HG03066 (cell line): Measurements from ENCODE around the gene MATN1.

Source experiments
- ATAC-seq: cut with Tn5 transposase; IDR thresholded peaks from one replicate; pipeline ENCODE4 v1.9.1; 2021; ENCODE audit warnings: low read depth; ENCODE audit not compliant: unreplicated experiment

The MATN1 gene

DNA sequence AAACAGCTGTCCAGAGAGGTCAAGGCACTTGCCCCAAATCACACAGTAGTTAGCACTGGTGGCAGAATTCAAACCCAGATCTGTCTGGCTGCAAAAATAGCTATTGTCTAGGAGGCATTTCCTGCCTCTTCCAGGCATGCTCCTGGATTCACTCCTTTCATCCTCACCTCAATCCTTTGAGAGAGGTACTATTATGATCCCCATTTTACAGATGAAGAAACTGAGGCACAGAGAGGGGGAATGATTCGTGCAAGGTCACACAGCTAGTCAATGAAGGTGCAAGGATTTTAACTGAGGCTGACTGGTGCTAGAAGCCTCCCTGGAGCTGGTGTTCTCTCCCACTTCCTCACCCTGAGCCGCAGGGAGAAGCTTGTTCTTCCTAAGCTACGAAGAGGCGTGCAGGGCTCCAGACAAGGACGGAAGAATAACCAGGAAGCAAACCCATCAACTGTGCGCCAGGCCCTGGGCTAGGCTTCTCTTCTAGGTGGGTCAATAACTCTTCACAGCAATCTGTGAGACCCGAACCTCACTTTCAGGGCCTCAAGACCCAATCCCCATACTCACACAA is 34.8 kb upstream of the MATN1 start:
- ATAC-seq = no peak

DNA sequence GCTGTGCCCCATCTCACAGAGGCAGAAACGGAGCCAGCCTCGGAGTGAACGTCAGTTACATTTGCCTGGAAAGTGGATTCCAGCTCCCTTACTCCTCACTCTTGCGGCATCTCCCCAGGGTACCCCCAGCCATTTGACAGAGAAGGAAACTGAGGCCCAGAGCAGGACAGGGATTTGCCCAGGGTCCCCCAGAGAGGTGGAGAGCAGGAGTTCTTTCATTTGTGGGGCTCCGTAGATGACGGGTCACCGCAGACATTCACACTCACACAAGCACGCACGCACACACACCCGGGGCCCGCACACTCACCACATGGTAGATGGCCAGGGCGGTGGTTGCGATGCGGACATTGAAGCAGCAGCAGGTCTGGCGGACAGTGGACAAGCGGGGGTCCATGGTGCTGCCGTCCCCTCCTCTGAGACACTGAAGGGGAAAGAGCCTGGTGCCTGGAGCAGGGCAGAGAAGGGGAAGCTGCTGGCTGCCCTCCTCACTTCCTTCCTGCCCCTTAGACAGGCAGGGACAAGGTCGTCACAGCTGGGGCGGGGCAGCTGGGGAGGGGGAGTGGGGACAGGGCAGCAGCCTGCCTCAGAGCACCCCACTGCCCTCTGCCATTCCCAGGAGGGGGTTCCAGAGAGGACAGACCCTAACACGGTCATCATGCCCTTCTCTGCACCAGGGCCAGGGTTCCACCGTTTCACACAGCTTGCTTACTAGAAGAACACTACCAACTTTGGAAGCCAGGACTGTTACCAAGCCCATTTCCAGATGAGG is 34.2 kb upstream of the MATN1 start, which contains the start of gene LAPTM5:
TSS of gene LAPTM5 (minus strand) at position 423 of the 769 bp plus-strand sequence. CDS start at position 394, 29 bp downstream.
- no peak for ATAC-seq

DNA sequence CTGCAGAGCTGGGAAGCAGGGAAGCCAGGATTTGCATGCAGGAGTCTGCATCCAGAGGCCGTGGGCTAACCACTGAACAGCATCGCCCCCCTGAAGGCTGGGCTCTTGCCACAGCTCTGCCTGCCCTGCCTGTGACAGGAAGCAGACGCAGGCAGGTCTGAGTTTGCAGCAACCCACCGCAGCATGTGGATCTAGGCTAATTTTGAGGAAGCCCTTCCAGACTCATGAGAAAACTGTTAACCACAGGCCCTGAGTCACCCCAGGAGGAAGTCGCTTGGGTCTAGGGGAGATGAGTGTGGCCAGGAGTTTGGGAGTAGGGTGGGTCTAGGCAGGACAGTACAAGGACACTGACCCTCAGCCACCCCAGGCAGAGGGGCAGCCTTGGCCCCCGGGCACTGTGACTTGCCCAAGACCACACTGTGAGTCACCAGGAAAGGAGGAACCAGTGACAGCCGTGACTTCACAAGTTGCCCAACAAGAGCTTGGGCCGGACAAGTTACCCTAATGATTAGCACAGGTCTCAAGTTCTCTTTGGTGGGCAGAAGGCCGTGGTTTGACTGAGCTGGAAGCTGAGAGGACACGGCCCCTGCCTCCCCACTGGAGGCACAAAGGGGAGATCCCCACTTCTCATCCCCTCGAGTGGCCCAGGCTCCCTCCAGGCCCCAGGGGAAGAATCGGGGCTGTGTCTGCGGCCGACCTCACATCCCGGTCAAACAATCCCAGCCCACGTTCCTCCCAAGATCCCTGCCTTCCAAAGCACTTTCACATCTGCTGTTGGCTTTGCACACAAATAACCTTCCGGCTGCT is 33.4 kb upstream of the MATN1 start:
- ATAC-seq = no peak

DNA sequence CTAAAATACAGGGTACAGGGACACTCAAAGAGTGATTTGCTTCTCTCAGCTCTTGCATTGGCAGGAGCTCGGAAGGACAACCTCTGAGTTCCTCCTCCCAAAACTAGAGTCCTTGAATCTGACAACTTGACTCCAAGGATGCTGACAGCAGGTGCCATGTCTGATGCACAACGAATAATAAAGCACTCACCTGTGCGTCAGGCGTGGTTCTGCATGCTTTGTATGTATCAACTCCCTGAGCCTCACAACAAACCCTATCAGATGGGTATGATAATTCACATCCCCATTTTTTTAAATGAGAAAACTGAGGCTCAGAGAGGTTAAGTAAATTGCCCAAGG is 32.8 kb upstream of the MATN1 start:
- ATAC-seq = no peak

DNA sequence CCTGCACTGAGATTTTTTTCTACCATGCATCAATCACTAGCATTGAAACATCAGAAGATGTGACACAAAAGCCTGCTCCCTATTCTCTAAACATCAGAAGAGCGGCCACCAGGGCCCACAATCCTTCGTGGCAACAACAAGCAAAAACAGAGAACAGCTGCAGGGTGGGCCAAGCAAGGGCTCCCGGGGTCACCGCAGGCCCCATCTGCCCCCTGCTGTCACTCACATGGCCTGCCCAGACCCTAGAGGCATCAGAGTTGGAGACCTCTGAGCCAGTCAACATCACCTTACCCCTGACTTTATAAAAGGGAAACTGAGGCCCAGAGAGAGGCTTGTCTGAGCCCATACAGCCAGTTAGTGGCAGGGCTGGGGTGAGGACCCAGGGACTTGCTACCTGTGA is 32.4 kb upstream of the MATN1 start:
- ATAC-seq = no peak

DNA sequence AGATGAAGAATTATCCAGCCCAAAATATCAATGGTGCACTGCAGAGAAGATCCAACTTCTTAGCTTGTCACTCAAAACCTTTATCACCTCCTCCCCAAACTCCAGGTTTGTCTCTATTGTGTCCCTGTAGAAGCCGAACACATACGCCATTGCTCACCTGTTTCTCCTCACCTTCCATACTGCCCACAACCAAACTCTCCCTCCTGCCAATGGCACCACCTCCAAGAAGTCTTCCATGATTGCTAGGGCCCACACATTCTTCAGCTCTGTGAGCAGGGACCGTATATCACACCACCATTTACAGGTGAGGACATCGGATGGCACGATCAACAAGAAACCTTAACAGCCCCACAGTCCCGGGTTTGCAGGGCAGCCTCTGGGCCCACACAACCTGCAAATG is 31.9 kb upstream of the MATN1 start:
- ATAC-seq = no peak

DNA sequence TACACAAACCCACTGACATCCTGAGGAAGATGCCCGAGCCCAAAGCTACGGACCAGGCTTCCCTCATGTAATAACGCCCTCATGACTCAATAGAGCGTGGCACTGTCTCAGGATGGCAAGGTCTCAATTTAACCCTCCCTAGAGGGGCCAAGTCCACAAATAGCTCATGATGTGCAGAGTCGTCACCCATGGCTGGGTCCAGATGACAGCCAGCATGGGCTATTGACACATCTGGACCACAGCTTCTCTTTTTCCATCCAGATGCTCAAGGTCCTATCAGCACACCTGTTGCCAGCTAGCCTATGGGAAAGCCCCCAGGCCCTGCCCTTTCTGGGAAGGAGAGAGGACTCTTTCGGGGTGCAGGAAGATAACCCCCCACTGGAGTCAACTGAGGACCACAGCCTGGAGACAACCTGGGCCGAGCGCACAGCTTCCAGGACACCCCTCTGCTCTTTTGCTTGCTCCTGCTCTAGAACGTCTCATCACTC is 31.3 kb upstream of the MATN1 start:
- peak; percentile 40 for ATAC-seq

DNA sequence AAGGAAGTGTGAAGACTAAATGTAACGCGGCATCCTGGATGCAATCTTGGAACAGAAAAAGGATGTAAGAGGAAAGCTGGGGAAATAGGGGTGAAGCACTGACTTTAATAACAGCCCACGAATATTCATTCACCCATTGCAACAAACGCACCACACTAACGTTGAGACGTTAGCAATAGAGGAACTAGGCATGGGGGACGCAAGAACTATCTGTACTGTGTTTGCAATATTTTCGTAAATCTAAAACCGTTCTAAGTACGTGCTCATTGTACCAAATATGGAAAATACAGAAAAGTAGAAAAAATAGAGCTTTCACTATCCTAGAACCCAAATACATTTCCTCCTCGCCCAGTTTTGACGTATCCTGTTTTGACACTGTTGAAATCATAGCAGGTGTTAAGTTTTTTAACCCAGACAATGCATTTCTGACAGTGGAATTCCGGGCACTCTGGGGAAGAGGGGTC is 30.3 kb upstream of the MATN1 start:
- no peak for ATAC-seq

DNA sequence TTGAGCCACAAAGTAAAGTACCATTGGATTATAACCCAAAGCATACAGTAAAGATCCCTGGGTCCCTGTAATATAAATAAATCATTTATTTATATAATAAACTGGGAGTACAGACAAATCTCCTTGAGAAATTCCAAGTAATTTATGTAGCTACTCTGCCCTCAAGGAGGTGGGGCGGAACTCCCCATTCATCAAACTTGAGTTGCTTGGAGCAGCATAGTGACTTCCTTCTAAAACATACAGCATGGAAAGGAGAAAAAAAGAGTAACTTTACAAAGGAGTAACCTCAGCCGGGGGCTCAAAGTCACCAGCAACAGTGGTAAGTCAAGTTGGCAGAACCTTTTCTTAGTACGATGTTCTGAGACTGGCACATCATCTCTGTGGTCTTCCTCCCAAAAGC is 29.7 kb upstream of the MATN1 start:
- ATAC-seq = no peak

DNA sequence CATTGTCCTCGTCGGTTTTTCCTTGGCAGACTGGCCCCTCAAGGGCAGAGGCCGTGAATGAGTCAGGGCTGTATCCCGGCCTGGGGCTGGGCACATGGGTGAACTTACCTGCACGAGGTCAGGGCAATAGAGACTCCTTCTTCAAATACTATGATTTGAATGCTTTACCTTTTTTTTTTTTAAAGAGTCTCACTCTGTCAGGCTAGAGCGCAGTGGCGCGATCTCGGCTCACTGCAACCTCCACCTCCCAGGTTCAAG is 29.2 kb upstream of the MATN1 start:
- no peak for ATAC-seq

DNA sequence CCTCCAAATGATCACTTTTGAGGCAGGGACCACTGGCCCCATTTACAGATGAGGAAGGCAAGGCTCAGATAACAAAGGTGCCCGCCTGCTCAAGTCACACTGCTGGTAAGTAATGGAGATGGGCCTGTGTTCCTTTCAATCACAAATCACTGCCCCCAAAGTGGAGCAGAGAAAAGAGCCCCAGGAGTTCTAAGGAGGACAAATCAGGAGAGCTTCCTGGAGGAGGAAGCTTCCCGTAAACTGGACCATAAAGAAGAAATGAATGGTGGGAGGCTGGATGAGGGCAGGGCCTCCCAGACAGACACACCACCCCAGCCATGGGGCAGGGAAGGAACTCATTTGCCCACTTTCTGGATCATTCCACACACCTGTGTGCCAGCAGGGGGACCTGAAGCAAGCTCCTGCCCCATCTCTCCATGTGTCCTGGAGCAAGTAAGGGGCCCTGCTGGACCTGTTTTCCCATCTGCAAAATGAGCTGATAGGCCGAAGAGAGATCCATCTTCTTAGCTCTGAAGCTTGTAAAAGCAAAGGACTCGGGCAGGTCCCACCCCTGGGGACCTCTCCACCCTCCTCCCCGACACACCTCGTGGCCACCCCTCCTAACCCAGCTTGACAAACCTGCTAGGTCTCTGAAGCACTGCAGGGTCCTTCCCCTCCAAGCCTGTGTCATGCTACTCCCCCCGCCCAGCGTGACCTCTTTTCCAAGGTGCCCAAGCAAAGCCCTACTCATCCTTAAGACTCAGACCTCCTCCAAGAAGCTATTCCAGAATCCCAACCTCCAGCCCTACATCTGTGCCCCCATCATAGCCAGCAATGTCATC is 28.7 kb upstream of the MATN1 start:
- ATAC-seq = no peak

DNA sequence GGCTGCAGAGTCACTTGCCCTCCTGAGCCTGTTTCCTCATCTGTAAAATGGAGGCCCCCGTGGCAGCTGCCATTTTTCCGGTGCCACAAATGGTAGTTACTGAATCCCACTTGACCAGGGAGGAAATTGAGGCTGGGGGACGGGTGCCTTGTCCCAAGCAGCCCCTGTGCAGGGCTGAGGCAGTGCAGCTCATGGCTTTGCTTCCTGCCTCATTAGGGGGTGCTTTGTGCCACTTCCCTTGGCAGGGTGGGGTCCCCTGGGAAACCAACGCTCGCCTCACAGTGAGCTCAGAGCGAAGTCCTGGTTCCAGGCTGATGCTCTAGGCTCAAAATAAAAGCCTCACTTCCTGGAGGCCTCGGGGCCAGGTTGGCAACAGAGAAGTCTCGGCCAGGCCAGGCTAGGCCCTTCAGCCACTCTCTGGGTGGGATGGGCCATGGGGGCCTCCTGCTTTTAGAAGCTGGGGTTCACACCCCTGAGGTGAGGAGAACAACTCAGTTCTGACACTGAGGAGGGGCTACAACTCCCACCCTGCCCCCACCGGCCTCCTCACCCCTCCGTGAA is 27.4 kb upstream of the MATN1 start:
- ATAC-seq = peak; percentile 25

DNA sequence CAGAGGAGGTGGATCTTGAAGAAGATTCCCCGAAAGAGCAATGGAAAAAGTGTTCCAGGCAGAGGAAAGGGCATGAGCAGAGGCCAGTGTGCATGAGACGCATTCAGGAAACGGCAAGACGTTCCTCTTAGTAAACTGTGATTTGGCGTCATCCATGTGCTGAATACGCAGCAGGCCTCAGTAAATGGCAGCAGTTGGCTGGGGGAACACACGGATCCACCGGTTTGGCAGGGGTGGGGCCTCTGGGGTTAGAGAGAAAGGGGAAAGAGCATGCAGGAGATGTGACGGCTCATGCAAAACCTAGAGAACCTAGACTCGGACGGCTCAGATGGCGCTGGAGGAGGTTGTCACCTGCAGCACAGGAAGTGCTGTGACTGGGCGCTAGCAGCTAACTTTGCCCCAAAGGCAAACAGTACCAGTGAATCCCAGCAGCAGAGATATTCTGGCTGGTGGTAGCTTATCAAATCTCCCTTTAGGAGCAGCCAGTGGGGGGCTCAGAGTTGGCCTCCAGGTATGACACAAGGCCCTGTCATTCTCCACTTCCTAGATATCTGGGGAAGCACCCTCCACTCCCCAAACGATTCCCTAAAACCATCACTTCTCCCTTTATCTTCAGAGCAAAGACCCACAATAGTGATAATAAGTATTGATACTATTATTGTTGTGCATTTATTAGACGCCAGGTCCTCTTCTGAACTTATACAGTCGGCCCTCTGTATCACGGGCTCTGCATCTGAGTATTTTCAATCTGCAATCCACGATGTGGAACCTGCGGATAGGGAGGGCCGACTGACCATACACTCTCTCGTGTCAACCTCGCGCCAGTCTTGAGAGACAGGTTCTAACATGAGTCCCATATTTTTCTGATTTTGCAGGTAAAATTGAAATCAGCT is 26.6 kb upstream of the MATN1 start:
- ATAC-seq = no peak

DNA sequence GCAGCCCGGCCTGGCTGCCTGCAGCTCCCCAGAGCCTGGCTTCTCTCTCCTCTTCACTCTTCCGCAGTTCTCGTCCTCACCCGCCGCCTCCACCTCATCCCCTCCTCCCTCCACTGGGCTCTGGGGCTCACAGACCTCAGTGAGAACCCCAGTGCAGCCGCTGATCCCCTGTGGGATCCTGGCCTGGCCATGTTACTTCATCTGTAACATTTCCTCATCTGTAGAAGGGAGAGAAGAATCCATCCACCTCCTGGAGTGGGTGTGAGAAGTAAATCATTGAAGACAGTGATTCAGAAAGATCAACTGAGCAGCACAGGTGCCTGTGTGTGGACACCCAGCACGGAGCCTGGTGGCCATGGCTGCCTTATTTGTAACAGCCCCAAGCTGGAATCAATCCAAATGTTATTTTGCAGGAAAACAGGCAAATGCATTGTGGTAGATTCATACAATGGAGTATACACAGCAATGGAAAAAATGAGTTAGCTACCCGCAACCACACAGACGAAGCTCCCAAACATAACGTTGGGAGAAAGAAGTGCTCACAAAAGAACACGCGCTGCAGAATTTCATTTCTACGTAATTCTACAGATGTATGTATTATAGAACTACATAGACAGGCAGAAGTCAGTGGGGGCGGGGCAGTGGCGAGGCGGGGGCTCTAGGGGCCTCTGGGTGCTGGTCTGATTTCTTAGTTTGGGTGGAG is 25.5 kb upstream of the MATN1 start:
- no peak for ATAC-seq

DNA sequence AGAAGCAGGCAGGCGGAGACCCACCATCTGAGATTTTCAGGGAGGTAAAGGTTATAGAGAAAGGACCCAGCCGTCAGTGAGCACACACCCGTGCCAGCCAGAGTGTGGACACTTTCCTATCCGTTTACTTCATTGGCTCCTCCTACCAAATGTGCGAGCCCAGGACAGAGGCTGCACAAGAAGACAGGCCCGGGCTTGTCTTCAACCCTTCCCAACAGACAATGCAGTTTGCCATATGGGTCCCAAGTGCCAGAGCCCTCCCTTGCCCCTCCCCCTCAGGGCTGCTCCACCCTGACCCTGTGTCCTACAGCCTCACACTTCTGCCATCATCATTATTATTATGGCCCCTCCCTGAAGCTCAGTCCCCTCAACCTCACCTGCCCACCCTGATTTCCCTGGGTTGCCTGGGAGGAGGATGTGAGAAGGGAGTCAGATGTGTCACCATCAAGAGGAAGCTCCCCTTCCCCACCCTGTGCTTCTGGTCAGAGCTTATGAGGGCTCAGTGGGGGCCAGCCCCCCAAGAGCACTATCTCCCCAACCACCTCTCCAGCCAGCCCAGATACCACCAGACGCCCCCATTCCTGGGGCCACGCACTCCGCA is 24.8 kb upstream of the MATN1 start:
- no peak for ATAC-seq

DNA sequence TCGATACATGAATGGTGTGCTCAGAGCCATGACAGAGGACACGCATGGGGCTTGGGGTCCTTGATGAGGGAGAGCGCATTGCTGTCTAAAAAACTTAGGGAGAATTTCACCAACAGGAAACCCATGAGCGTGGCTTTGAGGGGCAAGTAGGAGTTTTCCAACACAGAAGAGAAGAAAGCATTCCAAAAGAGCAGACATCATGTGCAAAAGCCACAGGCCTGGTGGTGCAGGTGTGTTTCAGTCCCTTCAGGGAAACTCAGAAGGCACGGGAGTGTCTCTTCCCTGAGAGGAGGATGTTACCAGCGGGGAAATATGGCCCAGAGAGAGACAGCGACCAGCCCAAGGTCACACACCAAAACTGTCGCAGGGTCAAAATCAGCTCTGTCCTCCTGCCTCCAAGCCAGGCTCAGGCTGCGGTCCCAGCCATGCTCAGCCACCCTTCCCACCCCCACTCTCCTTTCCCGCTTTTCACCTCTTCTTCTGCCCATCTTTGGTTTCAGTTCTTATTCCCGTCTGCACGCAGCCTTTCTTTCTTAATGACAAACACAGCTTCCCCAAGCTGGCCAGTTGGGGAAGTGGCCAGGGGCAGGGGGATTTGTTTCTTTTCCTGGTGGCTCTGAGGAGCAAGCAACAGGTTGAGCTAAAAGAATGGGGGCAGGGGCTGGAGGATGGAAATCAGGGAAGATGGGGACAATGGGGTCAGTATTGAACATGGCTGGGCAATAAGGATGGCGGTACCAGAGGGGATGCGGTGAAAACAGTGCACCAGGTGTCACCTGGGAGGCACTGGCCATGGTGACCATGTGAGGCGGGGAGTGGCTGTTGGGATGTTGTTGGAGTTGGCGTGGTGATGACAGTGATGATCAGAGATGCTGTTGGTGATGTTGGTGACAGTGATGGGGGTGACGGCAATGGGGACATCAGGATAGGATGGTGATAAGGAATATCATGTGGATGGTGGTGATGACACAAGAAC is 23.9 kb upstream of the MATN1 start:
- ATAC-seq = no peak

DNA sequence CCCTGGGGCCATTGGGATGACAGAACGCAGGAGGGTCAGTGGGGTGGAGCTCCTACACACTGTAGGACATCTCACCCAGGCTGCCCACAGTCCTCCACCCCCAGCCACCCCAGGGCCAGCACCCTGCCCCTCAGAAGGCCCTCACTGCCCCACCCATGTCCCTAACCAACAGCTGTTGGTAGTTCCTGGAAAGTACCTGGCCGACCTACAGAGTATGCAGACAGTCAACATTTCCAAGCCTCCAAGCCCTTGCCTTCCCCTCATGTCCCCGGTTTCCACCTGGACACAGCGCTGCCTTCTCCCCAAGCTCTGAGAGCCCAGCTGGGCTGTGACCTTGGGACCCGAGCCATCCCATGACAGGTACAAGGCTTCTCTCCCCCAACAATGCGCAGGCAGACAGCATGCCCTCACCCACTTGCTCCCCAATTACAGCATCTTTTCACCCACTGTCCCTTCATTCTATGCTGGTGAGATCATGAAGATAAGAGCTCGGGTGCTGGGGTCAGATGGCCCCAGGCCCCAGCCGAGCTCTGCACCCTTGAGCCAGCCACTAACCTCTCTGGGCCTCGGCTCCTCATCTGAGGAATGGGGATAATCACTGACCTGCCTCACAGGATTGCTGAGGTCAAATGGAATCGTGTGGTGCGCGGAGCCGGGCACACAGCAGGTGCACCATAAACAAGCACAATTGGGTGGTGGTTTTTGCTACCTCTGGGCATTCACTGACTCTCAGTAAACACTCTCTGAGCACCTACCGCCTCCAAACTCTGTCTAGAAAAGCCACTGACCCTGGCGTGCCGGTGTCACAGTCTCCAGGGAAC is 23.0 kb upstream of the MATN1 start:
- ATAC-seq = no peak
